K562 (cell line): ENCODE measurements around the gene SLC30A4. TPM values are rescaled to one million over a fixed set of nuclear protein-coding genes. Genes with fewer than 3 reads are reported as not detected.

ENCODE experiments used
- ATAC-seq: fragments of 200-7000 bp; cut with Tn5 transposase; 3 replicates; pipeline ENCODE4 v1.9.1; 2020; ENCODE audit warnings: moderate library complexity
- BruUV-seq: library from RNA; stranded (reverse); fragments of 400-500 nt; replicated peaks from 2 replicates; lab custom pipeline; 2021; lab: Mats Ljungman, UMichigan
- CTCF ChIA-PET: fragments of 300-600 bp; formaldehyde crosslinking; extraction: SDS; loops from one replicate; lab custom pipeline; 2021; ENCODE audit warnings: low intra/inter-chr PET ratio; lab: Yijun Ruan, JAX
- POLR2A ChIA-PET: fragments of 300-600, 350-650 bp; sonication (Branson Sonifier 250); formaldehyde crosslinking; extraction: SDS; loops from one replicate; lab custom pipeline; 2021; ENCODE audit warnings: antibody characterized with exemption, inconsistent platforms; lab: Yijun Ruan, JAX
- DNase-seq, 4 experiments: peaks; one replicate each; pipeline versions ENCODE4 v3.0.0 to v3.0.0-alpha.2; 2011 to 2018; ENCODE audit warnings: low spot score in 3 of 4, mixed read lengths in 3 of 4; ENCODE audit errors: extremely low read depth in 1 of 4
- FAIRE-seq: peaks from 2 replicates; lab custom pipeline; 2011; peaks lifted over from hg19 to GRCh38; lab: Jason Lieb, UNC
- H2AFZ ChIP-seq: 2 replicates; pipeline ENCODE4 v1.6.0; 2011; ENCODE audit warnings: low read depth, low read length, control low read depth, inconsistent platforms
- H3K27ac ChIP-seq: fragments of 200-600 bp; 3 replicates; pipeline ENCODE4 v1.8.0; 2011; ENCODE audit warnings: low read depth, mild to moderate bottlenecking, control low read depth, inconsistent platforms, low read length, moderate library complexity, mixed read lengths; ENCODE audit errors: extremely low read depth
- H3K27me3 ChIP-seq, 2 experiments: fragments of 300-600 bp in 1 of 2; 2 replicates in 1 of 2; 3 replicates in 1 of 2; pipeline versions ENCODE4 v1.6.0 to v1.8.0; 2011; ENCODE audit warnings: inconsistent platforms in 2 of 2, low read length in 2 of 2, mild to moderate bottlenecking in 1 of 2, mixed read lengths in 1 of 2, moderate library complexity in 1 of 2; ENCODE audit not compliant: control insufficient read depth in 2 of 2, insufficient read depth in 2 of 2
- H3K36me3 ChIP-seq: fragments of 300-600 bp; 3 replicates; pipeline ENCODE4 v1.8.0; 2011; ENCODE audit warnings: mild to moderate bottlenecking, low read length, inconsistent platforms; ENCODE audit not compliant: control insufficient read depth, insufficient read depth
- H3K4me1 ChIP-seq, 2 experiments: fragments of 200-600 bp in 1 of 2; replicated peaks in 1 of 2; 2 replicates in 1 of 2; 3 replicates in 1 of 2; pipeline versions ENCODE4 v1.5.1 to v1.8.0; 2011; ENCODE audit warnings: inconsistent platforms in 2 of 2, low read length in 2 of 2, mild to moderate bottlenecking in 1 of 2, mixed read lengths in 1 of 2, moderate library complexity in 1 of 2; ENCODE audit not compliant: control insufficient read depth in 2 of 2, insufficient read depth in 2 of 2
- H3K4me2 ChIP-seq: 2 replicates; pipeline ENCODE4 v1.6.1; 2011; ENCODE audit warnings: low read length, control low read depth, inconsistent platforms, mixed read lengths; ENCODE audit not compliant: insufficient read depth
- H3K4me3 ChIP-seq: fragments of 200-600 bp; sonication (generic), shearing (Covaris generic); 2 replicates; pipeline ENCODE4 v1.5.1; 2016; ENCODE audit warnings: control low read depth, inconsistent platforms
- H3K79me2 ChIP-seq: fragments of 200-600 bp; 3 replicates; pipeline ENCODE4 v1.8.0; 2011; ENCODE audit warnings: low read length, inconsistent platforms; ENCODE audit not compliant: control insufficient read depth, insufficient read depth
- H3K9ac ChIP-seq, 2 experiments: 2 replicates each; pipeline versions ENCODE4 v1.6.0 to v1.6.1; 2011; ENCODE audit warnings: low read depth in 2 of 2, low read length in 2 of 2, control low read depth in 1 of 2, inconsistent platforms in 1 of 2, mild to moderate bottlenecking in 1 of 2, mixed read lengths in 1 of 2; ENCODE audit not compliant: insufficient read depth in 1 of 2
- H3K9me1 ChIP-seq: one replicate; pipeline ENCODE4 v1.6.0; 2011; ENCODE audit warnings: inconsistent platforms, mild to moderate bottlenecking, low read length, moderate library complexity; ENCODE audit not compliant: control insufficient read depth, insufficient read depth
- H3K9me3 ChIP-seq: replicated peaks from 2 replicates; pipeline ENCODE4 v1.5.1; 2011; ENCODE audit warnings: low read depth, low read length, inconsistent platforms; ENCODE audit not compliant: control insufficient read depth, insufficient read depth
- H4K20me1 ChIP-seq: replicated peaks from 2 replicates; pipeline ENCODE4 v1.6.1; 2011; ENCODE audit warnings: low read length, inconsistent platforms, mixed read lengths; ENCODE audit not compliant: control insufficient read depth, insufficient read depth
- ARID2 ChIP-seq: fragments of 450-650 bp; IDR thresholded peaks from 2 replicates; pipeline ENCODE4 v1.6.1; 2017; ENCODE audit warnings: antibody characterized with exemption, mild to moderate bottlenecking
- ARNT ChIP-seq, 2 experiments: fragments of 450-650 bp; IDR thresholded peaks; 2 replicates each; pipeline ENCODE4 v1.6.1; 2016; ENCODE audit warnings: mild to moderate bottlenecking in 1 of 2
- CHD4 ChIP-seq: fragments of 200-600 bp; sonication (generic); IDR thresholded peaks from 3 replicates; pipeline ENCODE4 v1.6.1; 2012; ENCODE audit warnings: low read depth, mild to moderate bottlenecking, mixed read lengths, low read length, inconsistent platforms; ENCODE audit not compliant: insufficient read depth, insufficient replicate concordance, poor library complexity, severe bottlenecking
- CREBBP ChIP-seq: IDR thresholded peaks from one replicate; pipeline ENCODE4 v1.6.1; 2012; ENCODE audit warnings: low read depth, mild to moderate bottlenecking, control low read depth, inconsistent platforms, low read length
- HBP1 ChIP-seq: fragments of 450-650 bp; formaldehyde crosslinking; IDR thresholded peaks from 2 replicates; pipeline ENCODE4 v1.4.0; 2022; ENCODE audit warnings: missing genetic modification characterization
- NBN ChIP-seq: fragments of 450-650 bp; IDR thresholded peaks from 2 replicates; pipeline ENCODE4 v1.6.1; 2016; ENCODE audit warnings: low read depth, mild to moderate bottlenecking
- PYGO2 ChIP-seq: fragments of 450-650 bp; IDR thresholded peaks from 2 replicates; pipeline ENCODE4 v1.6.1; 2016; ENCODE audit warnings: mild to moderate bottlenecking, missing genetic modification characterization, moderate library complexity, missing compliant biosample characterization
- RAD21 ChIP-seq, 2 experiments: fragments of 250-450 bp in 1 of 2; fragments of 450-650 bp in 1 of 2; sonication (Bioruptor Pico) in 1 of 2; formaldehyde crosslinking in 1 of 2; IDR thresholded peaks in 1 of 2; conservative IDR thresholded peaks in 1 of 2; 2 replicates each; pipeline versions ENCODE4 v1.4.0 to v1.8.0; 2020 to 2022; ENCODE audit warnings: mild to moderate bottlenecking in 2 of 2, moderate library complexity in 1 of 2
- TEAD1 ChIP-seq, 2 experiments: fragments of 450-650 bp in 1 of 2; sonication (generic) in 1 of 2; formaldehyde crosslinking; IDR thresholded peaks; 2 replicates each; pipeline versions ENCODE4 v1.4.0 to v1.8.0; 2020 to 2022; ENCODE audit warnings: mild to moderate bottlenecking in 2 of 2, missing genetic modification reagents in 1 of 2
- VEZF1 ChIP-seq: fragments of 200-800 bp; sonication (Bioruptor generic); IDR thresholded peaks from 2 replicates; pipeline ENCODE4 v1.6.1; 2017; ENCODE audit warnings: missing genetic modification characterization, missing compliant biosample characterization
- ZNF311 ChIP-seq: fragments of 250-450 bp; sonication (Bioruptor Pico); IDR thresholded peaks from 2 replicates; pipeline ENCODE4 v1.4.0; 2020; ENCODE audit warnings: mild to moderate bottlenecking, moderate library complexity
- WGBS: fragments of 100-300 bp; shearing (Covaris generic); methylation state at CpG from one replicate; pipeline ENCODE4 v1.1.6; 2016; ENCODE audit warnings: low coverage, mixed read lengths; ENCODE audit not compliant: insufficient coverage; ENCODE audit errors: missing lambda C conversion rate; 5-methylcytosine and 5-hydroxymethylcytosine counted together
- in situ Hi-C: fragments of 300-500 bp; cut with MboI; formaldehyde crosslinking; loops from 4 replicates; pipeline ENCODE4 v1.15.0; 2018; ENCODE audit warnings: inconsistent platforms, mixed read lengths
- intact Hi-C: fragments of 100-400 bp; cut with micrococcal nuclease; formaldehyde crosslinking; loops from 2 replicates; pipeline ENCODE4 v1.14.2; 2022
- polyA plus RNA-seq, 8 experiments: library from polyadenylated mRNA; depleted of rRNA in 4 of 8; stranded (reverse) in 5 of 8; unstranded in 3 of 8; fragments of >200 nt; fragmentation: Nextera tagmentation in 2 of 8; fragmentation: Illumina TruSeq in 1 of 8; extraction: Ambion mirVana in 2 of 8; extraction: Trizol in 1 of 8; gene quantifications; 2 replicates each; pipeline versions ENCODE4 v1.2.1 to v1.2.3, GENCODE V29; 2011 to 2014; ENCODE audit warnings: inconsistent platforms in 1 of 8, missing spikeins in 1 of 8
- total RNA-seq, 7 experiments: library from RNA; depleted of rRNA in 6 of 7; stranded (reverse); fragments of >200 nt in 6 of 7; fragmentation: Illumina TruSeq in 2 of 7; extraction: Trizol in 2 of 7; gene quantifications; 2 replicates each; pipeline versions ENCODE4 v1.2.1 to v1.2.3, GENCODE V29; 2011 to 2021; ENCODE audit warnings: low replicate concordance in 1 of 7

SLC30A4 gene
- total and polyA plus RNA-seq, 9 of the 15 experiments (the other 6 are each of a cell fraction or from before 2014, with no cell fraction given): 0.21 to 0.73 (median 0.36) TPM

GRCh38 chr15:45458746-45459403 lies 63.7 kb downstream of the SLC30A4 start:
- Histone ChIP-seq H3K36me3 (no peaks in the 10 kb centered on the region), H3K4me3 (no peak overlapping the region), H3K27ac (no peak overlapping the region), H4K20me1 (no peaks in the 10 kb centered on the region), H3K4me1 (peaks cover 6 to 9% of the 10 kb centered on the region in 2 experiments; a peak in 4 of 5 replicates), H3K9me1 (no peaks in the 10 kb centered on the region), H3K9ac (no peak overlapping the region), H2AFZ (peak overlapping the region; percentile 67), H3K27me3 (peaks cover 0 to 4% of the 10 kb centered on the region in 2 experiments; a peak in 2 of 5 replicates), H3K79me2 (no peaks in the 10 kb centered on the region), H3K9me3 (no peaks in the 10 kb centered on the region; the same call in 1 of the 2 replicates), H3K4me2 (peak overlapping the region; percentile 44; the same call in 1 of the 2 replicates)
- in situ Hi-C loops: no loop called here
- ChIA-PET CTCF (interaction anchor here (0.6 to 5.9 kb wide), 14 partner anchors 20 to 332 kb away, joined by 3 to 168 read pairs (median 6); no protein-coding TSS in a partner anchor), POLR2A (interaction anchor here (1.6 kb wide), 1 partner anchor 154 kb away, joined by 5 read pairs; no protein-coding TSS in a partner anchor)
- WGBS: under 1% methylated on average over 12 of the region's 12 CpGs
- DNase-seq: peak; percentile 60 to 80 (median 67)
- peak; percentile 60 for ATAC-seq
- intact Hi-C loops: loop anchor here (1.0 to 5.0 kb wide), 4 partner anchors 29 to 296 kb away; no protein-coding TSS in a partner anchor
- peak; percentile 93 for FAIRE-seq
- BruUV-seq: no TSS peak
- TF ChIP-seq PYGO2 (tag) (no peak), NBN (0 out of 2 replicates have a peak, but pooled peaks have one; percentile 33), CHD4 (no peak), VEZF1 (CRISPR knock-in tag) (0 out of 2 replicates have a peak, but pooled peaks have one; percentile 12), HBP1 (no peak), ZNF311 (CRISPR knock-in tag) (no peak), ARID2 (peak; percentile 43; the same call in 1 of the 2 replicates), ARNT (IDR thresholded peaks at IDR 0.05) (0 out of 4 replicates have a peak, but pooled peaks of 1 of the 2 experiments have one; percentile 28), TEAD1 (CRISPR knock-in tag; IDR thresholded peaks at IDR 0.05) (0 out of 4 replicates have a peak, but pooled peaks of 1 of the 2 experiments have one; percentile 38), CREBBP (no peak), RAD21 (CRISPR knock-in tag; conservative IDR thresholded peaks at IDR 0.05 in 1 of 2, IDR thresholded peaks at IDR 0.05 in 1 of 2) (peak; percentile 78 to 85)
